IMR-90 (cell line): ENCODE data around the gene ZNF594.

Source experiments
- CEBPB ChIP-seq: IDR thresholded peaks from 2 replicates; pipeline ENCODE4 v1.6.1; 2012; ENCODE audit warnings: low read depth, low read length, improper control_type of control experiment
- FOS ChIP-seq: fragments of 150-350 bp; IDR thresholded peaks from 2 replicates; pipeline ENCODE4 v1.6.1; 2016; ENCODE audit warnings: low read depth, low read length
- MAFK ChIP-seq: IDR thresholded peaks from 2 replicates; pipeline ENCODE4 v1.6.1; 2012; ENCODE audit warnings: low read depth, low read length, improper control_type of control experiment
- MAZ ChIP-seq: IDR thresholded peaks from 2 replicates; pipeline ENCODE4 v1.6.1; 2012; ENCODE audit warnings: low read depth, mild to moderate bottlenecking, low read length, improper control_type of control experiment, moderate library complexity, borderline replicate concordance
- NFE2L2 ChIP-seq: fragments of 150-350 bp; IDR thresholded peaks from 2 replicates; pipeline ENCODE4 v1.6.1; 2016; ENCODE audit warnings: low read depth, mild to moderate bottlenecking, low read length
- POLR2A ChIP-seq: IDR thresholded peaks from 2 replicates; pipeline ENCODE4 v1.6.1; 2012; ENCODE audit warnings: mild to moderate bottlenecking, low read depth, low read length
- RAD21 ChIP-seq: IDR thresholded peaks from 2 replicates; pipeline ENCODE4 v1.6.1; 2012; ENCODE audit warnings: low read length, improper control_type of control experiment
- RCOR1 ChIP-seq: IDR thresholded peaks from 2 replicates; pipeline ENCODE4 v1.6.1; 2012; ENCODE audit warnings: mild to moderate bottlenecking, low read length, improper control_type of control experiment; ENCODE audit not compliant: insufficient replicate concordance
- RFX5 ChIP-seq: IDR thresholded peaks from 2 replicates; pipeline ENCODE4 v1.8.0; 2012; ENCODE audit warnings: low read depth, mild to moderate bottlenecking, low read length, moderate library complexity
- SMC3 ChIP-seq: fragments of 150-350 bp; IDR thresholded peaks from 2 replicates; pipeline ENCODE4 v1.6.1; 2016; ENCODE audit warnings: low read depth, mild to moderate bottlenecking, antibody characterized with exemption, low read length, moderate library complexity
- TF ChIP-seq, protein P1 (sequence below): conservative IDR thresholded peaks from 2 replicates; pipeline ENCODE4 v1.5.1; 2012; ENCODE audit warnings: mild to moderate bottlenecking, low read depth, low read length, improper control_type of control experiment
- TF ChIP-seq, protein P2 (sequence below): fragments of 150-350 bp; IDR thresholded peaks from 2 replicates; pipeline ENCODE4 v1.6.1; 2017; ENCODE audit warnings: mild to moderate bottlenecking, antibody characterized with exemption, low read length, low read depth

DNA sequence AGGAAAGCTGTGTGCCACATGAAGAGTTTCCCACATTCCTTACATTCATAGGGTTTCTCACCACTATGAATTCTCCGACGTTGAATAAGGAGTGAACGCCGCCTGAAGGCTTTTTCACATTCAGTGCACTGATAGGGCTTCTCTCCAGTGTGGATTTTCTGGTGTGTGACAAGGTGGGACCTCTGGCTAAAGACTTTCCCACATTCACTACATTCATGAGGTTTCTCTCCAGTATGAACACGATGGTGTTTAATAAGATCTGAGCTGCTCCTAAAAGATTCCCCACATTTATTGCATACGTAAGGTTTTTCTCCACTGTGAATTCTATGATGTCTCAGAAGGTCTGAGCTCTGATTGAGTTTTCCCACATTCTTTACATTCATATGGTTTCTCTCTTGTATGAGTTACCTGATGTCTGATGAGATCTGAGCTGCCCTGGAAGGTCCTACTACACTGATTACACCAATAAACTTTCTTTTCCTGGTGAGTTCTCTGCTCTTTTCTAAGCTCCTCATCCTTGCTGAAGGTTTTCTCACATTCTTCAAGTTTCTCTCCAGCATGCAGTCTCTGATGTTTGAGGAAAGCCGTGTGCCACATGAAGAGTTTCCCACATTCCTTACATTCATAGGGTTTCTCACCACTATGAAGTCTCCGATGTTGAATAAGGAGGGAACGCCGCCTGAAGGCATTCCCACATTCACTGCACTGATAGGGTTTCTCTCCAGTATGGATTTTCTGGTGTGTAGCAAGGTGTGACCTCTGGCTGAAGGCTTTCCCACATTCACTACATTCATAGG is 10.0 kb downstream of the ZNF594 start:
- TF ChIP-seq RCOR1 (no peak), MAFK (no peak), SMC3 (no peak), POLR2A (no peak), RAD21 (no peak), MAZ (no peak), RFX5 (no peak), NFE2L2 (no peak), FOS (no peak), CEBPB (no peak)
- TF ChIP-seq, protein P1, sequence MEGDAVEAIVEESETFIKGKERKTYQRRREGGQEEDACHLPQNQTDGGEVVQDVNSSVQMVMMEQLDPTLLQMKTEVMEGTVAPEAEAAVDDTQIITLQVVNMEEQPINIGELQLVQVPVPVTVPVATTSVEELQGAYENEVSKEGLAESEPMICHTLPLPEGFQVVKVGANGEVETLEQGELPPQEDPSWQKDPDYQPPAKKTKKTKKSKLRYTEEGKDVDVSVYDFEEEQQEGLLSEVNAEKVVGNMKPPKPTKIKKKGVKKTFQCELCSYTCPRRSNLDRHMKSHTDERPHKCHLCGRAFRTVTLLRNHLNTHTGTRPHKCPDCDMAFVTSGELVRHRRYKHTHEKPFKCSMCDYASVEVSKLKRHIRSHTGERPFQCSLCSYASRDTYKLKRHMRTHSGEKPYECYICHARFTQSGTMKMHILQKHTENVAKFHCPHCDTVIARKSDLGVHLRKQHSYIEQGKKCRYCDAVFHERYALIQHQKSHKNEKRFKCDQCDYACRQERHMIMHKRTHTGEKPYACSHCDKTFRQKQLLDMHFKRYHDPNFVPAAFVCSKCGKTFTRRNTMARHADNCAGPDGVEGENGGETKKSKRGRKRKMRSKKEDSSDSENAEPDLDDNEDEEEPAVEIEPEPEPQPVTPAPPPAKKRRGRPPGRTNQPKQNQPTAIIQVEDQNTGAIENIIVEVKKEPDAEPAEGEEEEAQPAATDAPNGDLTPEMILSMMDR, result no peak
- TF ChIP-seq, protein P2, sequence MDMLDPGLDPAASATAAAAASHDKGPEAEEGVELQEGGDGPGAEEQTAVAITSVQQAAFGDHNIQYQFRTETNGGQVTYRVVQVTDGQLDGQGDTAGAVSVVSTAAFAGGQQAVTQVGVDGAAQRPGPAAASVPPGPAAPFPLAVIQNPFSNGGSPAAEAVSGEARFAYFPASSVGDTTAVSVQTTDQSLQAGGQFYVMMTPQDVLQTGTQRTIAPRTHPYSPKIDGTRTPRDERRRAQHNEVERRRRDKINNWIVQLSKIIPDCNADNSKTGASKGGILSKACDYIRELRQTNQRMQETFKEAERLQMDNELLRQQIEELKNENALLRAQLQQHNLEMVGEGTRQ, result no peak
